SK-N-SH treated with all-trans-retinoic acid at 6 μM for 48 hours (cell line): Measurements from ENCODE around the gene TMC3.

Source experiments
- BACH2 ChIP-seq: fragments of 250-450 bp; sonication (Bioruptor Pico); IDR thresholded peaks from 2 replicates; pipeline ENCODE4 v1.9.0; 2021; ENCODE audit warnings: mild to moderate bottlenecking, borderline replicate concordance
- RARB ChIP-seq: fragments of 250-450 bp; sonication (Bioruptor Pico); IDR thresholded peaks from 2 replicates; pipeline ENCODE4 v1.8.0; 2021; ENCODE audit warnings: mild to moderate bottlenecking, moderate library complexity
- TOX ChIP-seq: fragments of 250-450 bp; sonication (Bioruptor Pico); IDR thresholded peaks from 2 replicates; pipeline ENCODE4 v1.8.0; 2021; ENCODE audit warnings: mild to moderate bottlenecking, moderate library complexity, borderline replicate concordance
- ZC3H10 ChIP-seq: fragments of 250-450 bp; sonication (Bioruptor Pico); IDR thresholded peaks from 2 replicates; pipeline ENCODE4 v1.5.1; 2021; ENCODE audit warnings: mild to moderate bottlenecking, moderate library complexity
- ZFP3 ChIP-seq: fragments of 250-450 bp; sonication (Bioruptor Pico); IDR thresholded peaks from 2 replicates; pipeline ENCODE4 v1.5.0; 2020; ENCODE audit warnings: mild to moderate bottlenecking, moderate library complexity
- ZFP30 ChIP-seq: fragments of 450-650 bp; formaldehyde crosslinking; IDR thresholded peaks from 2 replicates; pipeline ENCODE4 v1.5.0; 2022; ENCODE audit warnings: mild to moderate bottlenecking, moderate library complexity
- TF ChIP-seq, protein P1 (sequence below): fragments of 250-450 bp; sonication (Bioruptor Pico); IDR thresholded peaks from 2 replicates; pipeline ENCODE4 v1.8.0; 2020; ENCODE audit warnings: mild to moderate bottlenecking, moderate library complexity, borderline replicate concordance
- TF ChIP-seq, protein P2 (sequence below): fragments of 250-450 bp; sonication (Bioruptor Pico); IDR thresholded peaks from 2 replicates; pipeline ENCODE4 v1.5.1; 2020; ENCODE audit warnings: low read depth, mild to moderate bottlenecking, moderate library complexity

DNA sequence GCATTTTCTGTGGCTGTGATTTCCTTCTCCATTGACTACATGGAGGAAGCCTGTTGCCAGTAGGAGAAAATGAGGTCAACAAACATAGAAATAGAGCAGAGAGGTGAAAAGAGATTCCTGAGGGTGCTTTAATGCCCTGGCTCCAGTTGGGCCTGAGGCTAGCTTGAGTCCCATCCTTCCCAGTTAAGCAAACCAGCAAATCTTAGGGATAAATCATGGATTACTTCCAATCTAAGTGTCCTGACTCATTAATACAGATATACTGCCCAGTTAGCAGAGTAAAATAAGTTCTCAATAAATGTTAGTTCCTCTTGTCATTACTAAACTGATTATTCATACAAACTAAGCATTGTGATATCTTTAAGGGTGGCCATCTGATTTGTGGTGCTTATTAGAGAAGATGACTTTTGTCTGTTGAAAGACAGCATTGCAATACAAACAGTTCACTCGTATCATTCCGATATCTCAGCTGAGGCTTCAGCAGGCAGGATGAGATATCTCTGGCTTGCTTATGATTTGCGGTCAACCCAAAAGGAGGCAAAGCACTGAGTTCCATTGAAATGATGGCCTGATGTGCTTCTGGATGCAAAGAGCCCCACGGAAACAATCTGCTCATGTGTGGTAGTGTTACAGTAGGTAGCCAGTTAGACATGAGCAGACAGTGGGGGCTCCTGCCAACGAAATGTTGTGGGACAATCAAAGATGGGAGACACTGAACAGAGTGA, 43.5 kb downstream of the TMC3 start:
- TF ChIP-seq ZFP3 (CRISPR knock-in tag) (no peak), ZFP30 (CRISPR knock-in tag) (no peak), ZC3H10 (CRISPR knock-in tag) (no peak), TOX (CRISPR knock-in tag) (no peak), BACH2 (CRISPR knock-in tag) (no peak), RARB (no peak)
- TF ChIP-seq, protein P1, sequence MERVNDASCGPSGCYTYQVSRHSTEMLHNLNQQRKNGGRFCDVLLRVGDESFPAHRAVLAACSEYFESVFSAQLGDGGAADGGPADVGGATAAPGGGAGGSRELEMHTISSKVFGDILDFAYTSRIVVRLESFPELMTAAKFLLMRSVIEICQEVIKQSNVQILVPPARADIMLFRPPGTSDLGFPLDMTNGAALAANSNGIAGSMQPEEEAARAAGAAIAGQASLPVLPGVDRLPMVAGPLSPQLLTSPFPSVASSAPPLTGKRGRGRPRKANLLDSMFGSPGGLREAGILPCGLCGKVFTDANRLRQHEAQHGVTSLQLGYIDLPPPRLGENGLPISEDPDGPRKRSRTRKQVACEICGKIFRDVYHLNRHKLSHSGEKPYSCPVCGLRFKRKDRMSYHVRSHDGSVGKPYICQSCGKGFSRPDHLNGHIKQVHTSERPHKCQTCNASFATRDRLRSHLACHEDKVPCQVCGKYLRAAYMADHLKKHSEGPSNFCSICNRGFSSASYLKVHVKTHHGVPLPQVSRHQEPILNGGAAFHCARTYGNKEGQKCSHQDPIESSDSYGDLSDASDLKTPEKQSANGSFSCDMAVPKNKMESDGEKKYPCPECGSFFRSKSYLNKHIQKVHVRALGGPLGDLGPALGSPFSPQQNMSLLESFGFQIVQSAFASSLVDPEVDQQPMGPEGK, result no peak
- TF ChIP-seq, protein P2, sequence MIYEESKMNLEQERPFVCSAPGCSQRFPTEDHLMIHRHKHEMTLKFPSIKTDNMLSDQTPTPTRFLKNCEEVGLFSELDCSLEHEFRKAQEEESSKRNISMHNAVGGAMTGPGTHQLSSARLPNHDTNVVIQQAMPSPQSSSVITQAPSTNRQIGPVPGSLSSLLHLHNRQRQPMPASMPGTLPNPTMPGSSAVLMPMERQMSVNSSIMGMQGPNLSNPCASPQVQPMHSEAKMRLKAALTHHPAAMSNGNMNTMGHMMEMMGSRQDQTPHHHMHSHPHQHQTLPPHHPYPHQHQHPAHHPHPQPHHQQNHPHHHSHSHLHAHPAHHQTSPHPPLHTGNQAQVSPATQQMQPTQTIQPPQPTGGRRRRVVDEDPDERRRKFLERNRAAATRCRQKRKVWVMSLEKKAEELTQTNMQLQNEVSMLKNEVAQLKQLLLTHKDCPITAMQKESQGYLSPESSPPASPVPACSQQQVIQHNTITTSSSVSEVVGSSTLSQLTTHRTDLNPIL (CRISPR knock-in tag), result no peak
